IMR-90 (cell line): Measurements from ENCODE around the gene REN. TPM values are rescaled to one million over a fixed set of nuclear protein-coding genes. Genes with fewer than 3 reads are reported as not detected.

Experiments
- ATAC-seq: fragments of 200-7000 bp; cut with Tn5 transposase; 2 replicates; pipeline ENCODE4 v1.9.1; 2020; ENCODE audit warnings: low read depth, mild to moderate bottlenecking, moderate library complexity
- BruUV-seq: library from RNA; stranded (reverse); fragments of 400-500 nt; replicated peaks from 2 replicates; lab custom pipeline; 2021; lab: Mats Ljungman, UMichigan
- CTCF ChIA-PET: fragments of 300-600 bp; formaldehyde crosslinking; extraction: SDS; loops from one replicate; lab custom pipeline; 2021; ENCODE audit warnings: antibody characterized with exemption; lab: Yijun Ruan, JAX
- POLR2A ChIA-PET: fragments of 300-600 bp; sonication (Branson Sonifier 250); formaldehyde crosslinking; loops from one replicate; lab custom pipeline; 2022; ENCODE audit warnings: antibody characterized with exemption; ENCODE audit not compliant: unreplicated experiment; lab: Charles Lee
- DNase-seq: peaks from one replicate; pipeline ENCODE4 v3.0.0; 2013
- H2AFZ ChIP-seq: replicated peaks from 2 replicates; pipeline ENCODE3; 2013; ENCODE audit warnings: low read length, mild to moderate bottlenecking; ENCODE audit not compliant: poor library complexity
- H2AK5ac ChIP-seq: 2 replicates; pipeline ENCODE4 v1.6.1; 2013; ENCODE audit warnings: low read depth, low read length, inconsistent platforms
- H2AK9ac ChIP-seq: replicated peaks from 2 replicates; pipeline ENCODE3; 2013; ENCODE audit warnings: mild to moderate bottlenecking, low read depth, low read length, moderate library complexity; ENCODE audit not compliant: poor library complexity
- H2BK120ac ChIP-seq: 2 replicates; pipeline ENCODE4 v1.6.1; 2013; ENCODE audit warnings: low read depth, low read length, inconsistent platforms
- H2BK15ac ChIP-seq: 3 replicates; pipeline ENCODE4 v1.6.1; 2013; ENCODE audit warnings: low read depth, low read length, inconsistent platforms
- H2BK20ac ChIP-seq: 2 replicates; pipeline ENCODE4 v1.6.1; 2013; ENCODE audit warnings: low read depth, mild to moderate bottlenecking, inconsistent platforms, low read length, moderate library complexity
- H2BK5ac ChIP-seq: 2 replicates; pipeline ENCODE4 v1.6.1; 2013; ENCODE audit warnings: mild to moderate bottlenecking, low read depth, low read length, inconsistent platforms; ENCODE audit not compliant: poor library complexity, severe bottlenecking
- H3K14ac ChIP-seq: replicated peaks from 2 replicates; pipeline ENCODE4 v1.6.1; 2013; ENCODE audit warnings: low read depth, low read length, inconsistent platforms
- H3K18ac ChIP-seq: 2 replicates; pipeline ENCODE4 v1.6.1; 2013; ENCODE audit warnings: low read depth, low read length, control low read depth
- H3K23ac ChIP-seq: 2 replicates; pipeline ENCODE4 v1.6.1; 2013; ENCODE audit warnings: low read depth, low read length, inconsistent platforms
- H3K27ac ChIP-seq: 2 replicates; pipeline ENCODE4 v1.5.1; 2013; ENCODE audit warnings: mild to moderate bottlenecking, control low read depth, low read length; ENCODE audit not compliant: insufficient read depth
- H3K27me3 ChIP-seq: 2 replicates; pipeline ENCODE4 v1.6.1; 2013; ENCODE audit warnings: low read length; ENCODE audit not compliant: control insufficient read depth, insufficient read depth
- H3K36me3 ChIP-seq: 2 replicates; pipeline ENCODE4 v1.6.1; 2013; ENCODE audit warnings: low read length, mixed read lengths; ENCODE audit not compliant: control insufficient read depth, insufficient read depth
- H3K4ac ChIP-seq: 2 replicates; pipeline ENCODE4 v1.6.1; 2013; ENCODE audit warnings: low read depth, low read length, inconsistent platforms
- H3K4me1 ChIP-seq: 2 replicates; pipeline ENCODE4 v1.6.1; 2013; ENCODE audit warnings: low read length, mixed read lengths; ENCODE audit not compliant: control insufficient read depth, insufficient read depth
- H3K4me2 ChIP-seq: 2 replicates; pipeline ENCODE4 v1.6.1; 2013; ENCODE audit warnings: low read depth, mild to moderate bottlenecking, control low read depth, low read length, moderate library complexity
- H3K4me3 ChIP-seq: 2 replicates; pipeline ENCODE4 v1.5.1; 2013; ENCODE audit warnings: low read depth, mild to moderate bottlenecking, control low read depth, low read length, moderate library complexity; ENCODE audit not compliant: insufficient read depth
- H3K56ac ChIP-seq: 2 replicates; pipeline ENCODE4 v1.6.1; 2013; ENCODE audit warnings: low read length, inconsistent platforms; ENCODE audit not compliant: insufficient read depth; ENCODE audit errors: extremely low read depth
- H3K79me1 ChIP-seq, 2 experiments: 2 replicates each; pipeline ENCODE4 v1.6.1; 2013; ENCODE audit warnings: low read length in 2 of 2, inconsistent platforms in 1 of 2, low read depth in 1 of 2
- H3K9ac ChIP-seq: 2 replicates; pipeline ENCODE4 v1.6.1; 2013; ENCODE audit warnings: low read depth, low read length, control low read depth
- H3K9me1 ChIP-seq: 2 replicates; pipeline ENCODE4 v1.6.1; 2013; ENCODE audit warnings: low read length, inconsistent platforms; ENCODE audit not compliant: insufficient read depth
- H3K9me3 ChIP-seq: 2 replicates; pipeline ENCODE4 v1.6.1; 2013; ENCODE audit warnings: low read length; ENCODE audit not compliant: control insufficient read depth, insufficient read depth
- H4K20me1 ChIP-seq: 2 replicates; pipeline ENCODE4 v1.6.1; 2013; ENCODE audit warnings: low read length, inconsistent platforms; ENCODE audit not compliant: insufficient read depth
- H4K5ac ChIP-seq: 2 replicates; pipeline ENCODE4 v1.6.1; 2013; ENCODE audit warnings: mild to moderate bottlenecking, low read depth, low read length, control low read depth
- H4K8ac ChIP-seq, 2 experiments: 2 replicates each; pipeline ENCODE4 v1.6.1; 2013; ENCODE audit warnings: low read depth in 2 of 2, low read length in 2 of 2, control low read depth in 1 of 2, inconsistent platforms in 1 of 2
- H4K91ac ChIP-seq: 2 replicates; pipeline ENCODE4 v1.6.1; 2013; ENCODE audit warnings: low read depth, low read length, inconsistent platforms; ENCODE audit not compliant: insufficient read depth
- BHLHE40 ChIP-seq: fragments of 150-350 bp; IDR thresholded peaks from 2 replicates; pipeline ENCODE4 v1.6.1; 2016; ENCODE audit warnings: mild to moderate bottlenecking, low read depth, low read length
- CEBPB ChIP-seq: IDR thresholded peaks from 2 replicates; pipeline ENCODE4 v1.6.1; 2012; ENCODE audit warnings: low read depth, low read length, improper control_type of control experiment
- CHD1 ChIP-seq: IDR thresholded peaks from 2 replicates; pipeline ENCODE4 v1.6.1; 2012; ENCODE audit warnings: low read depth, low read length, improper control_type of control experiment
- CTCF ChIP-seq: conservative IDR thresholded peaks from 2 replicates; pipeline ENCODE4 v1.5.1; 2012; ENCODE audit warnings: mild to moderate bottlenecking, low read depth, low read length, improper control_type of control experiment
- FOS ChIP-seq: fragments of 150-350 bp; IDR thresholded peaks from 2 replicates; pipeline ENCODE4 v1.6.1; 2016; ENCODE audit warnings: low read depth, low read length
- MAFK ChIP-seq: IDR thresholded peaks from 2 replicates; pipeline ENCODE4 v1.6.1; 2012; ENCODE audit warnings: low read depth, low read length, improper control_type of control experiment
- MAZ ChIP-seq: IDR thresholded peaks from 2 replicates; pipeline ENCODE4 v1.6.1; 2012; ENCODE audit warnings: low read depth, mild to moderate bottlenecking, low read length, improper control_type of control experiment, moderate library complexity, borderline replicate concordance
- MXI1 ChIP-seq: IDR thresholded peaks from 2 replicates; pipeline ENCODE4 v1.6.1; 2012; ENCODE audit warnings: low read depth, mild to moderate bottlenecking, low read length, moderate library complexity, borderline replicate concordance
- NFE2L2 ChIP-seq: fragments of 150-350 bp; IDR thresholded peaks from 2 replicates; pipeline ENCODE4 v1.6.1; 2016; ENCODE audit warnings: low read depth, mild to moderate bottlenecking, low read length
- POLR2A ChIP-seq: IDR thresholded peaks from 2 replicates; pipeline ENCODE4 v1.6.1; 2012; ENCODE audit warnings: mild to moderate bottlenecking, low read depth, low read length
- RAD21 ChIP-seq: IDR thresholded peaks from 2 replicates; pipeline ENCODE4 v1.6.1; 2012; ENCODE audit warnings: low read length, improper control_type of control experiment
- RCOR1 ChIP-seq: IDR thresholded peaks from 2 replicates; pipeline ENCODE4 v1.6.1; 2012; ENCODE audit warnings: mild to moderate bottlenecking, low read length, improper control_type of control experiment; ENCODE audit not compliant: insufficient replicate concordance
- RFX5 ChIP-seq: IDR thresholded peaks from 2 replicates; pipeline ENCODE4 v1.8.0; 2012; ENCODE audit warnings: low read depth, mild to moderate bottlenecking, low read length, moderate library complexity
- SMC3 ChIP-seq: fragments of 150-350 bp; IDR thresholded peaks from 2 replicates; pipeline ENCODE4 v1.6.1; 2016; ENCODE audit warnings: low read depth, mild to moderate bottlenecking, antibody characterized with exemption, low read length, moderate library complexity
- USF2 ChIP-seq: fragments of 150-350 bp; IDR thresholded peaks from 2 replicates; pipeline ENCODE4 v1.6.1; 2017; ENCODE audit warnings: mild to moderate bottlenecking, antibody characterized with exemption, low read length, low read depth
- WGBS, 2 experiments: methylation state at CpG; one replicate each; pipeline versions ENCODE4 v1.1.5 to v1.1.7; 2013; ENCODE audit warnings: missing lambda C conversion rate in 2 of 2; ENCODE audit not compliant: insufficient read length in 1 of 2; ENCODE audit errors: extremely low coverage in 2 of 2; 5-methylcytosine and 5-hydroxymethylcytosine counted together
- dilution Hi-C: fragments of 300-500 bp; cut with HindIII; formaldehyde crosslinking; loops from one replicate; pipeline ENCODE4 v1.14.3; 2018; ENCODE audit warnings: low sequenced_read_pairs; ENCODE audit not compliant: unreplicated experiment
- in situ Hi-C: fragments of 300-500 bp; cut with MboI; formaldehyde crosslinking; loops from 3 replicates; pipeline ENCODE4 v1.14.3; 2019; ENCODE audit warnings: low sequenced_read_pairs, inconsistent platforms, mixed read lengths
- intact Hi-C: fragments of 100-400 bp; cut with micrococcal nuclease; formaldehyde crosslinking; loops from 2 replicates; pipeline ENCODE4 v1.10.0; 2022
- polyA plus RNA-seq, 3 experiments: library from polyadenylated mRNA; depleted of rRNA; stranded (reverse); fragments of >200 nt; gene quantifications; 2 replicates each; pipeline ENCODE4 v1.2.3, GENCODE V29; 2012; ENCODE audit warnings: low replicate concordance in 1 of 3
- total RNA-seq: library from RNA; depleted of rRNA; stranded (reverse); fragments of >200 nt; gene quantifications from 2 replicates; pipeline ENCODE4 v1.2.3, GENCODE V29; 2012
- TF ChIP-seq, protein P1 (sequence below): fragments of 150-350 bp; IDR thresholded peaks from 2 replicates; pipeline ENCODE4 v1.6.1; 2016; ENCODE audit warnings: low read depth, mild to moderate bottlenecking, low read length, moderate library complexity, borderline replicate concordance

Gene REN
- total and polyA plus RNA-seq, 2 of the 4 experiments (the other 2 are of a cell fraction): 0.54 to 1.2 TPM

DNA sequence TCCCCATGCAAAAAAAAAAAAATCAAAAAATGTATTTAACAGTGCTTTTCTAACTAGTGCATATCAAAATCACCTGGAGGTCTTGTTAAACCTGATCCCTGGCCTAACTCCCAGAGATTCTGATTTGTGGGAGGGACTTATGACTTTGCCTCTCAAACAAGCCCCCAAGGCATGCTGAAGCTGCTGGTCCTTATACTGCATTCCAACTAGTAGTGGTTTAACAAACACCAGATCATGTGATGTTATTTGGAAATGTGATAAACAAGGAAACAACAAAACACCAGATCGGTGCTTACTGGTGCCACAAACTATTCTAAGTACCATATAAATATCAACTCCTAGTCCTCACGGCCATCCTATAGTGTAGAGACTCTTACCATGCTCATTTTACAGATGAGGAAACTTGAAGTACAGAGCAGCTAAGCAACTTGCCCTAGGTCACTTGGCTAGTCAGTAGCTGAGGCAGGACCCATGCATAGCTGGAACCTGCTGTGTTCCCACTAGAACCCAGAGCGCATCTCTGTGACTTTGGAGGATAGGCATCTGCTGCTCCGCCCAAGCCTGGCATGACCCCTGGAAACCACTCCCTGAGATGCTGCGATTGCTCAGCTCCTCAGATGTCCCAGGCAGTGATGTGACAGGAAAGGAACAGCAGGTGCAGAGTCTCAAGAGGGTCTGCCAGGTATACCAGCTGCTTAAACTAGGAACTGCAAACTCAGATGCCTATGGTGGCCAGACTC, 55.1 kb downstream of the REN start:
- peaks cover 8% of the 10 kb centered on the region; the same call in 1 of the 2 replicates for H3K4me1 ChIP-seq
- H3K18ac ChIP-seq: no peak overlapping the region
- CTCF ChIA-PET: no interaction called here
- H2BK120ac ChIP-seq: no peak overlapping the region
- no peak overlapping the region for H4K5ac ChIP-seq
- H3K4me2 ChIP-seq: no peak overlapping the region
- no peak overlapping the region for H3K4ac ChIP-seq
- H3K9ac ChIP-seq: no peak overlapping the region
- H2BK20ac ChIP-seq: no peak overlapping the region
- dilution Hi-C loops: no loop called here
- H3K56ac ChIP-seq: no peak overlapping the region
- no peaks in the 10 kb centered on the region for H3K36me3 ChIP-seq
- BruUV-seq: no TSS peak
- H4K91ac ChIP-seq: no peak overlapping the region
- in situ Hi-C loops: no loop called here
- no peak overlapping the region for H3K23ac ChIP-seq
- H4K8ac ChIP-seq: no peak overlapping the region
- intact Hi-C loops: no loop called here
- ATAC-seq (no peak), DNase-seq (no peak)
- no peaks in the 10 kb centered on the region; the same call in none of the 2 replicates for H4K20me1 ChIP-seq
- no peak overlapping the region; the same call in 1 of the 2 replicates for H3K14ac ChIP-seq
- H3K4me3 ChIP-seq: no peak overlapping the region
- 95% methylated on average over 3 of the region's 5 CpGs; no CpG with 5 or more reads in 1 of the 2 experiments for WGBS, 2 experiments
- peaks cover 8% of the 10 kb centered on the region for H3K9me1 ChIP-seq
- H2BK15ac ChIP-seq: no peak overlapping the region
- no peaks in the 10 kb centered on the region for H3K9me3 ChIP-seq
- POLR2A ChIA-PET: no interaction called here
- H2AK9ac ChIP-seq: no peak overlapping the region
- no peak overlapping the region for H2AK5ac ChIP-seq
- H3K27ac ChIP-seq: no peak overlapping the region
- no peaks in the 10 kb centered on the region; a peak in 2 of 4 replicates for H3K79me1 ChIP-seq
- TF ChIP-seq CTCF: no peak
- TF ChIP-seq NFE2L2: no peak
- TF ChIP-seq, protein P1, sequence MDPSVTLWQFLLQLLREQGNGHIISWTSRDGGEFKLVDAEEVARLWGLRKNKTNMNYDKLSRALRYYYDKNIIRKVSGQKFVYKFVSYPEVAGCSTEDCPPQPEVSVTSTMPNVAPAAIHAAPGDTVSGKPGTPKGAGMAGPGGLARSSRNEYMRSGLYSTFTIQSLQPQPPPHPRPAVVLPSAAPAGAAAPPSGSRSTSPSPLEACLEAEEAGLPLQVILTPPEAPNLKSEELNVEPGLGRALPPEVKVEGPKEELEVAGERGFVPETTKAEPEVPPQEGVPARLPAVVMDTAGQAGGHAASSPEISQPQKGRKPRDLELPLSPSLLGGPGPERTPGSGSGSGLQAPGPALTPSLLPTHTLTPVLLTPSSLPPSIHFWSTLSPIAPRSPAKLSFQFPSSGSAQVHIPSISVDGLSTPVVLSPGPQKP: no peak
- TF ChIP-seq FOS: no peak
- no peak for TF ChIP-seq CEBPB
- no peak for TF ChIP-seq RCOR1
- TF ChIP-seq USF2: no peak
- TF ChIP-seq BHLHE40: no peak
- TF ChIP-seq MAZ: no peak
- no peak for TF ChIP-seq CHD1
- TF ChIP-seq RFX5: no peak
- no peak for TF ChIP-seq SMC3
- no peak for TF ChIP-seq MAFK
- no peak for TF ChIP-seq POLR2A
- TF ChIP-seq MXI1: no peak
- TF ChIP-seq RAD21: no peak
- H3K27me3 ChIP-seq: no peaks in the 10 kb centered on the region
- H2AFZ ChIP-seq: no peak overlapping the region
- no peak overlapping the region for H2BK5ac ChIP-seq
